Right ventricle myocardium inferior (tissue), 1 donor: ENCODE results near the gene ASB15. TPM values are rescaled to one million over a fixed set of nuclear protein-coding genes. Genes with fewer than 3 reads are reported as not detected.

Experiments used
- ATAC-seq: fragments of 200-7000 bp; cut with Tn5 transposase; one replicate; pipeline ENCODE4 v1.9.1; 2020; ENCODE audit warnings: mild to moderate bottlenecking, moderate library complexity
- DNase-seq: peaks from one replicate; pipeline ENCODE4 v3.0.0; 2021; ENCODE audit errors: missing footprints
- intact Hi-C: fragments of 100-400 bp; cut with DNase I; formaldehyde crosslinking; loops from one replicate; pipeline ENCODE4 v1.11.0; 2022
- total RNA-seq: library from RNA; stranded (reverse); fragmentation: NEBNext Ultra II Directional; extraction: Animal tissue kit (Norgen Biotek cat#: 25700); gene quantifications from one replicate; pipeline ENCODE4 v1.2.1, GENCODE V29; 2021
- donor health status: DM: no; HTN: yes; CAD: no; lungs with severe emphysema.

Gene ASB15
- total RNA-seq, 1 donor from 2014 or later, result 77.3 TPM

- ATAC-seq, result no peak
- no peak for DNase-seq
- intact Hi-C loops, result loop anchor here (5.0 kb wide), 1 partner anchor 121 kb away; no protein-coding TSS in a partner anchor
Measured at GRCh38 chr7:123581162-123581459, 20.5 kb upstream of the ASB15 start.

GRCh38 chr7:123583821-123584220 is 17.8 kb upstream of the ASB15 start:
- ATAC-seq, result no peak
- intact Hi-C loops, result loop anchor here (5.0 kb wide), 1 partner anchor 118 kb away; no protein-coding TSS in a partner anchor
- DNase-seq, result no peak

GRCh38 chr7:123588376-123588775 is 13.2 kb upstream of the ASB15 start:
- no peak for DNase-seq
- intact Hi-C loops, result no loop called here
- no peak for ATAC-seq

GRCh38 chr7:123594813-123595241 is 6.8 kb upstream of the ASB15 start:
- no peak for ATAC-seq
- intact Hi-C loops, result no loop called here

DNA sequence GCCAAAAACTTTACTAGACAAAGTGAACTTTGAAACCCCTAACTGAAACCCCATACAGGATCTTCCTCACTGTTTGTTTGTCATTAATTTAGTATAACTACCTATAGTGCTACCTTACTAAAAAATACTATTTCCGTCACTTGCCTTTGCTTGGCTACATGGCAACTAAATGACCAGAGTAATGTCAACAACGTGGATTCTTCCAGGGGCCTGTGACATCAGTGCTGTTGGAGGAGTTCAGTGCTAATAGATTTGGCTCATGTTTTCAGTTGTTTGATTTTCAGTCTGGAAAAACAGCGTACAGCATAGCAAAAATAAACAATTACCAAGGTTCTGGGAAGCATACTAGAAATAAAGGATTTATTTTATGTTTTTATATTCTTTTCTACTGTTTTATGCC is 3.0 kb upstream of the ASB15 start:
- intact Hi-C loops, result loop anchor here (1.0 kb wide), 1 partner anchor 36 kb away; no protein-coding TSS in a partner anchor
- DNase-seq, result no peak
- ATAC-seq, result no peak

More at GRCh38 chr7:123594813-123595241, 6.8 kb upstream of the ASB15 start:
- DNase-seq, result no peak

DNA sequence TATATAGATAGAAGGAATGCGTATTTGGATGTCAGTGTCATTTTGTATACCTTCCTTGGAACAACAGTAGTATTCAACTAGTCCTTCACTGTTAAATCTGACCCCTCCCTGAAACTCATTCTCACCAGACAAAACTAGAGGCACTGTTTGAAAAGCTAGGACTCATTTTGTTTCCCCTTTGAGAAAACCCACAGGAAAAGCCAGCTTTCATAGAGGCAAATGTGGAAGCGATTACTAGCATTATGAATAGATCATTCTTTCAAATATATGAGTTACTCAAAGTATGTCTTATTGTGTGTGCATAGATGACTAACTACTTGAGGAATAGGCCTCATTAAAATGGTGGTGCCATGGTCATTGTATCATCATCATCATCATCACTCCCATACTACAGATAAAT is 1.9 kb upstream of the ASB15 start:
- intact Hi-C loops, result loop anchor here (1.0 kb wide), 1 partner anchor 35 kb away; no protein-coding TSS in a partner anchor
- ATAC-seq (no peak), DNase-seq (no peak)

GRCh38 chr7:123600876-123601275 is 745 bp upstream of the ASB15 start:
- ATAC-seq, result no peak
- DNase-seq, result no peak
- intact Hi-C loops, result no loop called here

GRCh38 chr7:123602648-123603047 is 1.0 kb downstream of the ASB15 start:
- no peak for DNase-seq
- intact Hi-C loops, result no loop called here
- no peak for ATAC-seq

DNA sequence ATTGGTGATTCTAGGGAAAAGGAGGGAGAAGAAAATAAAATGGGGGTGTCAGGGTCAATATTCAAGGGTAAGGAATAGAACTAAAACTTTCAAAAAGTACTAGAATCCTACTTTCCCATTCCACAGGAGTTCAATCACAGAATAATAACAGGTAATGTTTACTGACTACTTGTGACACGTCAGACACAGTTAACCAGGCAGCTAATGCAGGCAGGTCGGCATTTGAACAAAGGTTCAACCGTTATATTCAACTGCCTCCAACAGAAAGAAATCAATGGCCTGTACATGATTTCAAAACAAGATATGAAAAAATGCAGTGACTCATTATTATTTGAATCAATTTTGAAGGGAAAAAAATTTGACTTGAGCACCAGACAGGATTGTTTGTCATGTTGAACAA is 3.1 kb downstream of the ASB15 start:
- ATAC-seq (no peak), DNase-seq (no peak)
- intact Hi-C loops, result no loop called here

DNA sequence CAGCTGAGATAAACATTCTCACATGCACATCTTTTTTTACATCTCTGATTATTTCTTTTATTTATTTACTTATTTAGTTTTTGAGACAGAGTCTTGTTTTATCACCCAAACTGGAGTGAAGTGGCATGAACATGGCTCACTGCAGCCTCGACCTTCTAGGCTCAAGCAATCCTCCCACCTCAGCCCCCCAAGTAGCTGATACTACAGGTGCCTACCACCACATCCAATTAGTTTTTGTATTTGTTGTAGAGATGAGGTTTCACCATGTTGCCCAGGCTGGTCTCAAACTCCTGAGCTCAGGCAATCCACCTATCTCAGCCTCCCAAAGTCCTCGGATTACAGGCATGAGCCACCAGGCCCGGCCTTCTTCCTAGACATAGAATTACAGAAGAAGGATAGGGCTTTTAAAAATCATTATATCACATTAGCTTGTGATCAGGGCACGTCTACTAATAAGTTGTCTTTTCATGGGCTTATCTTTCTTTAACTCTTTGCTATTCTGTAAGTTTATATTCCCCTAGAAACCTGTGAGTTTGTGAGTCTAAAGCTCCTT is 5.9 kb downstream of the ASB15 start:
- ATAC-seq (no peak), DNase-seq (no peak)
- intact Hi-C loops, result no loop called here

DNA sequence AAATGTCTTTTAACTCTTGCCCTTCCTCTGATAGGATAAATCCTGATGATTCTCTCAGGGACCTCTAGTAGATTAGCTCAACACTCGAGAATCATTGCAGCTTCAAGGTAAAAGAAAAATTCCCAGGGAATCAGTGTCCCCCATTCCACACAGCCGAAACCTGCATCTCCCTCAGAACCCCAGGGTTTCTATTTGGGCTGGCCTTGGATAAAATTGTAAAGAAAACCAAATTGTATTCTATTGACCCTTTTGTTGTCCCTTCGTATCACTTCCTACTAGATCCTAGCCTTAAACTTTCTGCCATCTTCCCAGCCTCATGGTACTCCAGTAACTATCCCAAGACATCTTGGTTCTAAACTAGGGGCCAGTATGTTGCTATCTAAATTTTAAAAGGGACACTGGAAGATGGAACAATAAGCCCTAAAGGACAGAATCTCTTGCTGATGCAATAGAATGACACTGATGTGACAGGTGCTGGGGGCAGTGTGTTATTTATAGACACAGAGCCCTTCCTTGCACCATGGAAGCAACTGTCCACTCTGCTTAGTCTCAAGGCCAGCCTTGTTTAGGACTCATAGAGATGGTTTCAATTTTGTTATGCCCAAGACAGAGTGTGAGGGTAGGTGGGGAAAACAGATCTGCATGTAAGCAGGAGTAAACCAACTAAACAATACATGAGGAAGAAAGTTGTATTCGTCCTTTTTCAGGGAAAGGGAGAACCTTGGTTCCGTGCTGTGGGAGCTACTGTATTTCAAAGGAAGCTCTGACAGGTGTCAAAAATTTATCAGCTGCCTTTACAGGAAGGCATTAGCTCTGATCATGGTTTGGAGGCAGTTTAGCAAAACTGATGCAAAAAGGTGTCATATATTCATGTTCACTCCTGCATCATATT is 7.6 kb downstream of the ASB15 start:
- ATAC-seq, result peak; percentile 75
- no peak for DNase-seq
- intact Hi-C loops, result no loop called here

- ATAC-seq, result no peak
- no peak for DNase-seq
- intact Hi-C loops, result no loop called here
Measured at GRCh38 chr7:123609883-123610239, 8.2 kb downstream of the ASB15 start.

GRCh38 chr7:123612024-123612423 is 10.4 kb downstream of the ASB15 start:
- ATAC-seq, result no peak
- intact Hi-C loops, result no loop called here

DNA sequence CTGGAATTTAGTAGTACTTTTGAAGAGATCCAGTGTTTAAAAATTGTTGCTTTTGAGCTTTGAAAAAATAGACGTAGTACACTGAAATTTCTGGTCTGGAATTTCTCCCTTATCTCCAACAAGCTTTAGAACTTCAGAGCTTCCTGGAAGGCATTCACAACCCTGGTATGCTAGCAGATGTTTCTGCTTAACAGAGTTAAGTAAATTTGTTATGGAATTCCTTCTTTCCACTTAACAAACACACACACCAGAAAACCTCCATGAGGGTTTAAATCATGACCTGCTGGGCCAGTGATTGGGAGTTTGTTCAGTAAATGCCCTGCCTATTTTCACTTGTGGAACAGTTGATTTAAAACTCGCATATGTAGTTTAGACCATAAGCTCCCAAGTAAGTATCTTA is 13.7 kb downstream of the ASB15 start:
- intact Hi-C loops, result no loop called here
- ATAC-seq, result no peak

More at GRCh38 chr7:123612024-123612423, 10.4 kb downstream of the ASB15 start:
- DNase-seq, result no peak

GRCh38 chr7:123616223-123616622 is 14.6 kb downstream of the ASB15 start:
- no peak for ATAC-seq
- intact Hi-C loops, result no loop called here
- DNase-seq, result no peak

More for the DNA sequence above, 13.7 kb downstream of the ASB15 start:
- DNase-seq, result no peak

GRCh38 chr7:123621707-123622106 is 20.1 kb downstream of the ASB15 start:
- DNase-seq (no peak), ATAC-seq (peak; percentile 22)
- intact Hi-C loops, result no loop called here

GRCh38 chr7:123622660-123623386 is 21.2 kb downstream of the ASB15 start:
- intact Hi-C loops, result no loop called here
- DNase-seq (no peak), ATAC-seq (peak; percentile 91)

- intact Hi-C loops, result no loop called here
- DNase-seq (peak; percentile 73), ATAC-seq (no peak)
Measured at GRCh38 chr7:123624527-123625183, 23.0 kb downstream of the ASB15 start.

DNA sequence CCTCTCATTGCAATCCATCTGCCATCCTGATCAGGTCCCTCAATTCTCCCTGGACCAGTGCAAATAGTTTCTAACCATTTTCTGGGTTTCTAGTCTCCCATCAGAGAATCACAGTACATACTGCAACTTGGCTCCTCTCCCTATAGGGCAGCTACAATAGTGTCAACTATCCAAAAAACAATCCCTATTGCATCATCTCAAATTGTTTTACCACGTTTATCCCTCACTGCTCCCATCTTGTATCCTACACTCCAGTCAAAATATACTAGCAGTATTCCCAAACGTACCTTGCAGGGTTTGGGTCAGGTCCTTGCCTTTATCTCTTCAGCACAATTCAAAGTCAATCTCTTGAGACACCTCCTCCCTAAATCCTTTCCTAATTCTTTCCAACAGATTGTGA is 23.6 kb downstream of the ASB15 start:
- DNase-seq (no peak), ATAC-seq (no peak)
- intact Hi-C loops, result no loop called here
